NCI-H2107 treated with DMSO at 0.1 percent for 48 hours (cell line): ENCODE data around the gene CASP5.
"Not testable (repeated sequence)": the region's sequence is repeated elsewhere in the genome, so short reads cannot be mapped to it uniquely, and the experiment has no call there.

Experiments
- DNase-seq: peaks from one replicate; lab custom pipeline; 2025; ENCODE audit not compliant: unreplicated experiment; lab: John Stamatoyannopoulos, UW

The CASP5 gene

DNA sequence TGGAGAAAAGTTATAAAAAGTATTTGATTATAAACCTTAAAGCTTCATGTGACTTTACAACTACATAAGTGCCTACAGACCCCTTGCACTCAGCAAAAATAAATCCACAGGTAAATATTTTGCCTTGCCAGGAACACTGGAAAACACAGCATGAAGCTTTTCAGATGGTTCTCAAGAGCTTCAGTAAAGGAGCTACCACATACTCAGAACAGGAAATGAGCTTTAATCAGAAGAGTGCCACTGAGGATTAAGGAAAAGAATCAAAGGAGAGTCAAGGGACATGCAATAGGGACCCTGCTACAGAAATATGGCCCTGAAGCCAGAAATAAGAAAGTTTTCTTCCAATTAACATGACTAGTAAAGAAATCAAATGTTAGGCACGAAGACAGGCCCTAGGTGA is 10.8 kb upstream of the CASP5 start:
- DNase-seq: no peak

DNA sequence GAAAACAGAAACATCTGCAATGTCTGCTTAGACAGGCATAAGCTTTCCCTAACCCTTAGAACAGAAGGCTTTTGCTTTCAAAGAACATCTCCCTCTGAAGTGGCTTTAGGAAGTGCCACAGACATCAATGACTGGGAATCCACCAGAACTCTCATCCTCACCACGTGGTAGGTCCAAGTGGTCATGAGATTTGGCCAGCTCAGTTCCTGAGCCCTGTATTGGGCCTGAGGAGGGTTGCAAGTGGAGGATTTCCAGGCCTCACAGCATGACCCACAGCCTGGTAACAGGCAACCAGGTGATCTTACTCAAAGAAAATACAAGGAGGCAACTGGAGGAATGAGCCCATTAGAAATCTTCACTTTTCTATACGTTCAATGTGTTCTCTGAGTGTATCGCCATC is 10.4 kb upstream of the CASP5 start:
- DNase-seq: no peak

- DNase-seq: no peak
Measured at GRCh38 chr11:105032495-105032894, 9.5 kb upstream of the CASP5 start.

GRCh38 chr11:105027678-105028077 is 4.7 kb upstream of the CASP5 start:
- DNase-seq: no peak

DNA sequence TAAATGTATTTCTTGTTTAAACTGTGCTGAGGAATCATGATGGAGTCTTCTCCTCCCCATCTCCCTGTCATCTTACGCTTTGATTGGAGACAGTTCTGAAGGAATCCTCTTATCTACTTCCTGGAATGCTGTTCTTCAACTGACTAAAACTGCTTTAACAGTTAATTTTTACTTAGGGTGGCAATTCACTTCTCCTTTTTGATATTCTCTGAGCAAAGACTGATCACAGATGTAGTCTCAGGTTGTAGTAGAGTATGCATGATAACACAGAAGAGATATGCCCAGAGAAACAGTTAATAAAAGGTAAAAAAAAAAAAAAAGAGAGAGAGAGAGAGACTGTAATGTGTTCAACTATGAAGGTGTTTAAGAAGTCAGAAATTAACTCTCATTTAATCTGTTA is 1.4 kb upstream of the CASP5 start:
- DNase-seq: no peak

DNA sequence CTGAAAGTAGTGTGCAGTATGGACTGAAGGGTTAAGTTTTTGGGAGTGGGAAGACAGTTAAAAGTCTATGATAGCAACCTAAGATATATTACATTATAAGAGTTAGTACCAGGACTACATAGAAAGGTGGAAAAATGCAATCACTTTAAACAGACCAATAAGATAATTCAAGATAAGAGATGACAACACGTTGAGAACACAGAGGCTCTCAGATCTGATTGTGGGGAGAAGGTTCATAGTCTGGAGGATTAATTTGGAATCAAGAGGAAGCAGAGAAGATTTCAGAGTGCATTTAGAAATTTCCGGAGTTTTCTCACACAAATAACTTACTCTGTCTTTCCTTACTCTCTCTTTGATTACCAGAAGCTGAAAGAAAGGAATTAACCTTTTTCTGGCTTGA is 441 bp downstream of the CASP5 start:
- DNase-seq: no peak

- no peak for DNase-seq
Measured at GRCh38 chr11:105007463-105007862, 15.5 kb downstream of the CASP5 start.

DNA sequence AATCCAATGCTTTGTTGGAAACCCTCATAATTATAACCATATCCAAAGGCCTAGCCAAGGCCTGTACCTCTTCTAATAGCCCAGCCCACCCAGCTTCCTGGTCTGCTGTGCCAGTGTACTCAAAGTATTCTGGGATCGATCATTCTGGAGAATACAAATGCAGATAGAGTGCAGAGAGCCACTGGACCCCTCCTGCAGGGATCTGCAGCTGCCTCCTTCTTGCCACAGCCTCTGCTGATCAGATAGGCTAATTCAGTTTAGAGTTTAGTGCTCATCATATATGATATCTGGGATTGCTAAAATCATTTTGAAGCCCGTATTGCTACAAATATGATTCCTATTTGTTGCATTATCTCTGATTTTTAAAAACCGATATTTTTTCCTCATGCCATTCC is 17.5 kb downstream of the CASP5 start:
- DNase-seq: no peak

DNA sequence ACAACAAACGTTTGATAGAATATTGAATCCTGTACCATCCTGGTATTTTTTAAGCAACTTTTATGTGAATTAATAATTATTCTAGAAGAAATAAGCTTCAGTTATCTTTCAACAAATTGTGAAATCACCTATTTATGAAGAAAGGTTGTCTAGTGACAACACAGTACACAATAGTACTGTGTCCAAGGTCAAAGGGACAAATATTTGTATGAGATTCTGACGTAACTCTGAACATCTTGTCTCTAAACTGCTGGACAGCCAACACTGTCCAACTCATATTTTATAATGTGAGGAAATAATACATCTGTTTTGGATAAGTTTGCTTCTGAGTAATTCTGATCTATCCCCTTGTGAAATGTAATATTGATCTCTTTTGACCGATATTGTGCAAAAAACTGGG is 18.9 kb downstream of the CASP5 start:
- no peak for DNase-seq

DNA sequence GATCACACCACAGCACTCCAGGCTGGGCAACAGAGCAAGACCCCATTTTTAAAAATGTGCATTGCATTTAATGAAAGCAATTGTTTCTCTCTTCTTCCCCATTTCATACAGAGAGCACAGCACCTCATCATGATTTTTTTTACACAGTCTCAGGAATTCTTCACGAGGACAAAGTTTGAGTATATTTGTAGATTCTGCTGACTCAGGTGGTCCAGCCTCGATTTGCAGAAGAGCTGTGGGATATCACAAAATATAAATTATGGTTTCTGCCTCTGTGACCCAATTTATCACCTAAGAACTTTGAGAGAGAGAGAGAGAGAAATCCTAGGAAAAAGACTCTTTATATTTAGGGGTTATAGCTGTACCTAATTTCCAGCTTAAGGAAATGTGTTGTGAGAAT is 19.8 kb downstream of the CASP5 start:
- DNase-seq: no peak

DNA sequence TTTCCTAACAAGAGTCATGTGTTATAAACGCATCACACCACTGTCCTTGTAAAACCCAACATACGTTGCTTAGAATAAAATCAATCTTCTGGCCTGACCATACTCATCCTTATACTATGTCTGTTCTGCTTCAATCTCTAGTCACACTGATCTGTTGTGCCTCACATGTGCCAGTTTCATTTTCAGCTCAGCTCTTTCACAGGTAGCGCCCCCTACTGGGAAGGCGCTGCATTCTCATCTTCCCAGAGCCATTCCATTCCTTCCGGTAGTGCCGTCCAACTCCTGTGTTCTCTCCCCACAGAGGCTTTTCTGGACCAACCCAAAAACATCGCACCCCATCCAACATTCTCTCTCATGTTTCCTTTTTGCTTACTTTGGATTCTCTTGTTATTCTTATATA is 22.2 kb downstream of the CASP5 start:
- no peak for DNase-seq

- DNase-seq: no peak
Measured at GRCh38 chr11:105000167-105000566, 22.8 kb downstream of the CASP5 start.

DNA sequence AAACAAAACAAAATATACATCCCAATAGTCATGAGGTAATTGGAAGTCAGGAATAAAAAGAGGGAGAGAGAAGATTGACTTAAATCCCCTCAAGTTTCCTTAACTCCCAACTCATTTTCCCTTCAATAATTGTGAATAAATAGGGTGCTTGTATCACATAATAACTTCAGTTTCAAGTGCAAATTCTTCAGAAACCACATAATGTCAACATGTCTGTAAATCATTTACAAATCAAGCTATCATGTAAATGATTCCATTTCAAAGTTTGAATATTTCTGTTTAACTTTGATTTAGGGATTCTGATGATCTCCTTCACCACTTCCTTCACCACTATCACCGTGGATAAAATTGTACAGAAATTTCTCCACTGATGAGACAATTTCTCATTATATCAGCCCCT is 23.2 kb downstream of the CASP5 start:
- DNase-seq: no peak

DNA sequence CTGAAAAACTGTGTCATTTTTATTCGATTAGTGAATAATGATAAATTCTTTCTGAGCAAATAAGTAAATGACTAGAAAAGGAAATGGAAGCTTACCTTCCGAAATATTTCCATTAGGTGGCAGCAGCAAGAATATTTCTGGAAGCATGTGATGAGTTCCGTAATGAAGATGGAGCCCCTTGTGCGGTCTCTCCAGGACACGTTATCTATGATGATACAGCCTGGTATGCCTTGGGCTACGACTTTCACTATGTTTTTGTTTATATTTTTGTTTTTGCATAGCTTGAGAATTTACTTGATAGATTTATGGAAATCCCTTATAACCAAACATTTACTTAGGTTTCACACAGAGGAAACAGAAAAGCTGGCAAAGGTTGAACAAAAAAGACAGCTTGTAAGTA is 25.7 kb downstream of the CASP5 start:
- DNase-seq: no peak

DNA sequence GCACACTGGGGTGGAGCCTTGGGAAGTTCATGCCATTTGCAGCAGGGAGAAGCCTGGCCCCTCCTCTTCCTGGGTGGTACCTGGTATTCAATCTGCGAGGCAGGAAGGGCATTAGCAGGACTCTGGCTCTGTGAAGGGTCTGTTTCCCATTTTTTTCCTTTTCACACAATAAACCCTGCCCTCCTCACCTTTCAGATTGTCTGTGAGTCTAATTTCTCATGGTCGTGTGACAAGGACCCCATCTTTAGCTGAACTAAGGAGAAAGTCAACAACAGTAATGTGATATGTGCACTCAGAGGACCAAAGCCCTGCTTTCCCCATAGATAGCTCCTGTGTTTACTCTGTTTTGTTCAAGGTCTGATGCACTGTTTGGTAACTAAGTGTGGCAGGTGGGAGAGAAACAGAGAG is 28.0 kb downstream of the CASP5 start:
- peak; percentile 74 for DNase-seq

- DNase-seq: no peak
Measured at GRCh38 chr11:104992781-104993180, 30.2 kb downstream of the CASP5 start.

GRCh38 chr11:104991994-104992393 is 31.0 kb downstream of the CASP5 start:
- no peak for DNase-seq

DNA sequence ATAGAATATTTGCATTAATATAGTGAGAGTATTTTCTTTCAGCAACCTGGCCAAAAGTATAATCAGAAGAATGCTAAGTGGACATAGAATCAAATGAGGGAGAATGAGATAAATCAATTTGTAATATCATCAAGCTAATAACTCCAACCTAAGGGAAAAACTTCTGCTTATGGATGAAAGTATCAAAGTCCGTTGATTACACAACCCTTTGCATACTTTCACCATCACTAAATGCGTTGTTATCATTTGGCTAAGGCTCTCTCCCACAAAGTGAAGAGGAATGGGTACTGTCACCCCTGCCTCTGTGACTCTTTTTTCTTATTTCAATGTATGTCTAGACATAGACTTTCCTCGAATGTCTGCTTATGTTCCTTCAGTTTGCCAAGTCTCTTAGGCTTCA is 38.2 kb downstream of the CASP5 start:
- no peak for DNase-seq

DNA sequence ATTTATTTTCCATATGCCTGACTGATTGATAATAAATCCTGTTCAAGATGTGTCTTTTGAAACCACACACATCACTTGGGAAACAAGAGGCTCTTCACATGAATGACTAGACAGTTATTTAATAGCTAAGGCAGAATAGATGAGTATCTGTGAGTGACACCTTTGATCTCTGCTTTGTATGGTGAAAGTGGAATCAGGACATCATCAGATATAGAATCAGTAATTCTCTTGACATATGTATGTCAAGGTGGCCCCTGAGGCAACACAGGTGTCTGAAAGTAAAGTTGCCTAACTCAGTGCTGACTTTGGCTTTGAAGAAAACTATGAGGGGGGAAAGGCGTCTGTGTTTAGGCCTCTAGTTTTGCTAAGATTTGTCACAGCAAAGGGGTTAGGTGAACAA is 43.1 kb downstream of the CASP5 start:
- no peak for DNase-seq

DNA sequence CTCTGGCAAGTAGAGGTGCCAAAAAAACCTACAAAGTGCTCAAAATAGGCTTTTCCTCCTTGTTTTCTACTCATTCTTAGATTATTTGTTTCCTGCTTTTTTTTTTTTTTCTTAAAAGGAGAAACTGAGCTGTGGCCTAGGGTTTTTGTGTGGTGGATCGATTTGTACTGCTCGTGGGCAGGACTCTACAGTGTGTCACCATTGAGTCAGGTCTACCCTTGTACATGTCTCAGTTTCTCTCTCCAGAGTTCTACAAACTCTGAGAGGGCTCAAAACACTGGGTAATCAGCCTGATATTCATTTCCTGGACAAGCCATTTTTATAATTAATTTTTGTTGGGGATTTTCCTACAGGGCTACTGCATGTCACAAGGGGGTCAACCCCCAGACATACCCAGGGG is 49.4 kb downstream of the CASP5 start:
- DNase-seq: no peak

DNA sequence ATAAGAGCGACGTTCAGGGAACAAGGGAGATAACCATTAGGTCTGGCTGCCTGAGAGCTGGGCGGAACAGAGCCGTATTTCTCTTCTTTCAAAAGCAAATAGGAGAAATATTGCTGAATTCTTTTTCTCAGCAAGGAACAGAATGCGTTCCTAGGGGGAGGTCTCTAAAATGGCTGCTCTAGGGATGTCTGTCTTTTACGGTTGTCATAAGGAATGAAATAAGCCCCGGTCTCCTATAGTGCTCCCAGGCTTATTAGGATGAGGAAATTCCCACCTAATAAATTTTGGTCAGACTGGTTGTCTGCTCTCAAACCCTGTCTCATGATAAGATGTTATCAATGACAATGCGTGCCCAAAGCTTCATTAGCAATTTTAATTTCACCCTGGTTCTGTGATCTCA is 50.0 kb downstream of the CASP5 start:
- not testable (repeated sequence) for DNase-seq

DNA sequence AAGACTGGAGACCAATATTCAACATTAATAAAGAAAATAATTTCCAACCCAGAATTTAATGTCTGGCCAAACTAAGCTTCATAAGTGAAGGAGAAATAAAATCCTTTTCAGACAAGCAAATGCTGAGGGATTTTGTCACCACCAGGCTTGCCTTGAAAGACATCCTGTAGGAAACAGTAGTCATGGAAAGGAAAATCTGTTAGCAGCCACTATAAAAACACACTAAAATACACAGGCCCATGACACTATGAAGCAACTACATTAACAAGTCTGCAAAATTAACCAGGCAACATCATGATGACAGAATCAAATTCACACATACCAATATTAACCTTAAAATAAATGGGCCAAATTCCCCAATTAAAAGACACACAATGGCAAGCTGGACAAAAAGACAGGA is 52.2 kb downstream of the CASP5 start:
- DNase-seq: no peak

DNA sequence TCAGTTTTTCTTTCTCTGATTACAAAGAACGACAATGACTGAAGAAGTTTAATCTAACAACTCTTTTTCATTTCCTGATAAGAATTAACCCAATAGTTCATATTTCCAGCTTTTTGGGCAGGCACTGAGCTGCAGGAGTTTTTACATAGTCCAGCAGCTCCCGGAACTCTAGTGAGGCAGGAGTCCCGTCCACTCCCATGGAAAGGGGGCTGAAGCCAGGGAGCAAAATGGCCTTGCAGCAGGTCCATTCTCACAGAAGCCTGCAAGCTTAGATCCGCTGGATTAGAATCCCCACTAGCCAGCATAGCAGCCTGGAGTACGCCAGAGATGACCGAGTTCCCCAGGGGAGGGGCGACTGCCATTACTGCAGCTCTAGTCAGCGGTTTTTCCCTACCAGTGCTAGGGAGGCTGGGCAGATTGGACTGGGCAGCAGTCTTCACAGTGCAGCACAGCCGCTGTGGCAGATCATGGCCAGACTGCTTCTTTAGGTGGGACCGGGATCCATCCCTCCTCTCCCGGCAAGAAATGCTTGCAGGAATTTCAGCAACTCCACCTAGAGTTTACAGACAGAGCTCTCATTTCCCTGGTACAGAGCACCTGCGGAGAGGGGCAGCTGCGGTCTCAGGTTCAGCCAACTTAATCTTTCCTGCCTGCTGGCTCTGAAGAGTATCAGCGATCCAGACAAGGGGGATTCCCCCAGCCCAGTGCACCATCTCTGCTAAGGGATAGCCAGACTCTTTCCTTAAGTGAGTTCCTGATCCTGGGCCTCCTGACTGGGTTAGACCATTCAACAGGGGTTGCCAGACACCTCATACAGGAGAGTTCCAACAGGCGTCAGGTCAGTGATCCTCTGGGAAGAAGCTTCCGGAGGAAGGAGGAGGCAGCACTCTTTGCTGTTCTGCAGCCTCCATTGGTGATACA is 53.9 kb downstream of the CASP5 start:
- DNase-seq: peak; percentile 43
